SU-DHL-6 (cell line): ENCODE data around the gene B3GAT2.

Source experiments
- H2AFZ ChIP-seq: fragments of 200-600 bp; sonication (generic); 2 replicates; pipeline ENCODE4 v1.6.1; 2014; ENCODE audit warnings: low read depth, mild to moderate bottlenecking, moderate library complexity, mixed read lengths, antibody characterized with exemption, low read length; ENCODE audit not compliant: severe bottlenecking
- H3F3A ChIP-seq: fragments of 200-600 bp; shearing (Covaris generic); 2 replicates; pipeline ENCODE4 v1.6.0; 2016; ENCODE audit warnings: antibody characterized with exemption, mild to moderate bottlenecking; ENCODE audit not compliant: insufficient read depth
- H3K27ac ChIP-seq: fragments of 200-600 bp; sonication (generic); 2 replicates; pipeline ENCODE4 v1.5.1; 2016; ENCODE audit warnings: low read depth, mild to moderate bottlenecking, low read length, moderate library complexity, mixed read lengths
- H3K27me3 ChIP-seq: fragments of 200-600 bp; sonication (generic), shearing (Covaris generic); 2 replicates; pipeline ENCODE4 v1.6.0; 2014; ENCODE audit warnings: mild to moderate bottlenecking, low read length
- H3K36me3 ChIP-seq: fragments of 200-600 bp; sonication (generic); 2 replicates; pipeline ENCODE4 v1.6.1; 2014; ENCODE audit warnings: mild to moderate bottlenecking, low read length, mixed read lengths
- H3K4me2 ChIP-seq: fragments of 300-600, 200-600 bp; shearing (Covaris generic), sonication (generic); 2 replicates; pipeline ENCODE4 v1.6.0; 2014; ENCODE audit warnings: low read length, low read depth, mild to moderate bottlenecking; ENCODE audit not compliant: poor library complexity, severe bottlenecking
- H3K4me3 ChIP-seq: fragments of 200-600 bp; sonication (generic); 2 replicates; pipeline ENCODE4 v1.5.1; 2014; ENCODE audit warnings: antibody characterized with exemption, low read length, mild to moderate bottlenecking, mixed read lengths; ENCODE audit not compliant: insufficient read depth, poor library complexity, severe bottlenecking
- H3K79me2 ChIP-seq: fragments of 200-600 bp; sonication (generic); 2 replicates; pipeline ENCODE4 v1.6.1; 2014; ENCODE audit warnings: mild to moderate bottlenecking, low read length, moderate library complexity; ENCODE audit not compliant: insufficient read depth
- H3K9ac ChIP-seq: fragments of 200-600 bp; sonication (generic); 2 replicates; pipeline ENCODE4 v1.7.0; 2014; ENCODE audit warnings: mild to moderate bottlenecking, low read length
- H3K9me2 ChIP-seq: fragments of 200-600 bp; sonication (generic); replicated peaks from 2 replicates; pipeline ENCODE4 v1.6.1; 2014; ENCODE audit warnings: low read length; ENCODE audit not compliant: insufficient read depth
- H3K9me3 ChIP-seq: fragments of 200-600 bp; sonication (generic); 2 replicates; pipeline ENCODE4 v1.6.1; 2014; ENCODE audit warnings: low read length, mixed read lengths; ENCODE audit not compliant: insufficient read depth
- H4K20me1 ChIP-seq: fragments of 200-600 bp; sonication (generic); 2 replicates; pipeline ENCODE4 v1.6.1; 2014; ENCODE audit warnings: low read depth, mild to moderate bottlenecking, antibody characterized with exemption, low read length, moderate library complexity, mixed read lengths
- EZH2phosphoT487 ChIP-seq: fragments of 200-600 bp; sonication (generic), shearing (Covaris generic); conservative IDR thresholded peaks from 2 replicates; pipeline ENCODE4 v1.6.1; 2018; ENCODE audit warnings: mild to moderate bottlenecking, antibody characterized with exemption, low read length, moderate library complexity, mixed read lengths
- TF ChIP-seq, protein P1 (sequence below): fragments of 200-600 bp; sonication (generic); IDR thresholded peaks from one replicate; pipeline ENCODE4 v1.5.1; 2017; ENCODE audit warnings: antibody characterized with exemption, mild to moderate bottlenecking, low read length, moderate library complexity; ENCODE audit not compliant: insufficient read depth, poor library complexity, severe bottlenecking

The B3GAT2 gene

DNA sequence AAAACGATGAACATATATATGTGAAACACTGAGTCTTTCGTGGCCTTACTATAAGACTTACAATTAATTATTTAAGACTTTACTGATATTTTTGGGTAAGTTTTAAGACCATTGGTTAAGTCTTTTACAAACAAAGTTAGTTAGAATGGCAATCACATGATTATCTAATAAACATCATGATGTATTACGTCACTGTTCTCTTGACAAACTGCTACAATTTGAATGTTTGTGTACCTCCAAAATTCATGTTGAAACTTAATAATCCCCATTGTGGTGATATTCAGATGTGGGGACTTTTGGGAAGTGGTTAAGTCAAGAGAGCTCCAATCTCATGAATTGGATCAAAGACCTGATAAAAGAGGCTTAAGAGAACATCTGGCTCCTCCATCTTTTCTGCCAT, 25.9 kb upstream of the B3GAT2 start:
- no peaks in the 10 kb centered on the region for H4K20me1 ChIP-seq
- H3K9me3 ChIP-seq, result no peaks in the 10 kb centered on the region
- no peaks in the 10 kb centered on the region for H3K36me3 ChIP-seq
- no peak overlapping the region for H3K4me2 ChIP-seq
- no peaks in the 10 kb centered on the region for H3K27me3 ChIP-seq
- H3K27ac ChIP-seq, result no peak overlapping the region
- H3F3A ChIP-seq, result no peaks in the 10 kb centered on the region
- 0 out of 2 replicates have a peak, but pooled peaks cover 5% of the 10 kb centered on the region for H3K9me2 ChIP-seq
- TF ChIP-seq EZH2phosphoT487, result no peak
- TF ChIP-seq, protein P1, sequence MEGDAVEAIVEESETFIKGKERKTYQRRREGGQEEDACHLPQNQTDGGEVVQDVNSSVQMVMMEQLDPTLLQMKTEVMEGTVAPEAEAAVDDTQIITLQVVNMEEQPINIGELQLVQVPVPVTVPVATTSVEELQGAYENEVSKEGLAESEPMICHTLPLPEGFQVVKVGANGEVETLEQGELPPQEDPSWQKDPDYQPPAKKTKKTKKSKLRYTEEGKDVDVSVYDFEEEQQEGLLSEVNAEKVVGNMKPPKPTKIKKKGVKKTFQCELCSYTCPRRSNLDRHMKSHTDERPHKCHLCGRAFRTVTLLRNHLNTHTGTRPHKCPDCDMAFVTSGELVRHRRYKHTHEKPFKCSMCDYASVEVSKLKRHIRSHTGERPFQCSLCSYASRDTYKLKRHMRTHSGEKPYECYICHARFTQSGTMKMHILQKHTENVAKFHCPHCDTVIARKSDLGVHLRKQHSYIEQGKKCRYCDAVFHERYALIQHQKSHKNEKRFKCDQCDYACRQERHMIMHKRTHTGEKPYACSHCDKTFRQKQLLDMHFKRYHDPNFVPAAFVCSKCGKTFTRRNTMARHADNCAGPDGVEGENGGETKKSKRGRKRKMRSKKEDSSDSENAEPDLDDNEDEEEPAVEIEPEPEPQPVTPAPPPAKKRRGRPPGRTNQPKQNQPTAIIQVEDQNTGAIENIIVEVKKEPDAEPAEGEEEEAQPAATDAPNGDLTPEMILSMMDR, result no peak
- H3K79me2 ChIP-seq, result no peaks in the 10 kb centered on the region
- no peak overlapping the region for H3K9ac ChIP-seq
- no peak overlapping the region for H2AFZ ChIP-seq
- no peak overlapping the region for H3K4me3 ChIP-seq

DNA sequence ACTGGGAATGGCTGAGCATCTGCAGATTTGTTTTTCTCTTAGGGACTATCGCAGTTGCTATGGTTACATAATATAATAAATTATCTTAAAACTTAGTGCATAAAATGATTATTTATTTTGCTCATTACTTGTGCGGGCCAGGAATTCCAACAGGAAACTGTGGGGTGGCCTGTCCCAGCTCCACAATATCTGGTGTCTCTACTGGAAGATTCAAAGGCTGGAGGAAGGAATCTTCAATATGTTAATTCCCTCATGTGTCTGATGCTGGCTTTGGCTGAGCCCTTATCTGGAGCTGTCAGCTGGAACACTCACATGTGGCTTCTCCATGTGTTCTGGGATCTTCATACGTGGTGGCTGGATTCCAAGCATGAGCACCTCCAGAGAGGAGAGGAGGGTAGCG, 23.9 kb upstream of the B3GAT2 start:
- Histone ChIP-seq H3K4me3 (no peak overlapping the region), H3K36me3 (no peaks in the 10 kb centered on the region), H3K9me3 (no peaks in the 10 kb centered on the region), H3K79me2 (no peaks in the 10 kb centered on the region), H3K27ac (no peak overlapping the region), H3K4me2 (no peak overlapping the region), H4K20me1 (no peaks in the 10 kb centered on the region), H3K9ac (no peak overlapping the region), H3K27me3 (no peaks in the 10 kb centered on the region), H3K9me2 (0 out of 2 replicates have a peak, but pooled peaks cover 5% of the 10 kb centered on the region), H3F3A (no peaks in the 10 kb centered on the region), H2AFZ (no peak overlapping the region)
- TF ChIP-seq, protein P1, result no peak
- no peak for TF ChIP-seq EZH2phosphoT487

DNA sequence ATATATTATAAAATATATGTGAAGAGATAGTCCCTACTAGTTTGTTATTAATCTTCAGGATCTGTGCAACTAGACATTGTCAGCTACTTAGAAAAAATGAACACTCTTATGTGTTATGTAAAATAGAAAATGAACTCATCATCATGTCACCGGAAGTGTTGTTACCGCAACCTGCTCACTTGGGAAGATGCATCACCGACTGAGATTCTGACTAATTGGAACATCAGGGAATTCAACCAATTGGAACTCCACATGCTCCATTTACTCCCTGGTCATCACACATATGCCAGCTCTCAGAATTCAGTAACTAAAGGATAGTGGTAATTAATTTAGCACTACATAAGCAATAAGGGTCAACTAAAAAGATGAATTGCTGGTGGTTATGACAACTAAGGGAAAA, 16.7 kb upstream of the B3GAT2 start:
- Histone ChIP-seq H3K4me2 (no peak overlapping the region), H3K36me3 (no peaks in the 10 kb centered on the region), H3F3A (no peaks in the 10 kb centered on the region), H3K4me3 (no peak overlapping the region), H3K9me2 (no peaks in the 10 kb centered on the region), H2AFZ (no peak overlapping the region), H3K27ac (no peak overlapping the region), H3K9ac (no peak overlapping the region), H4K20me1 (no peaks in the 10 kb centered on the region), H3K9me3 (no peaks in the 10 kb centered on the region), H3K79me2 (no peaks in the 10 kb centered on the region), H3K27me3 (no peaks in the 10 kb centered on the region)
- no peak for TF ChIP-seq EZH2phosphoT487
- TF ChIP-seq, protein P1, result no peak

DNA sequence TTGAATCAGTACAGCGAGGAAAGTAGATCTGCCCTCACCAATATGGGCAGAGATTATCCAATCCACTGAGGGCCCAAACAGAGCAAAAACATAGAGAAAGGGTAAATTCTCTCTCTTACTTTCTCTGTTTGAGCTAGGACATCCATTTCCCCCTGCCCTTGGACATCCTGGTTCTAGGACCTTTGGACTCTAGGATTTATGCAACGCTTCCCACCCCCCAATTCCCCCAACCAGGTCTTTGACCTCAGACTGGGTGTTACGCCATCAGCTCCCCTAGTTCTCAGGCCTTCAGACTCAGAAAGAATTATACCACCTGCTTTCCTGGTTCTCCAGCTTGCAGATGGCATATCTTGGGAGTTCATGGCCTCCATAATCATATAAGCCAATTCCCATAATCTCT, 10.2 kb upstream of the B3GAT2 start:
- Histone ChIP-seq H3K9me2 (no peaks in the 10 kb centered on the region), H3F3A (no peaks in the 10 kb centered on the region), H3K9me3 (no peaks in the 10 kb centered on the region), H3K4me2 (no peak overlapping the region), H3K79me2 (no peaks in the 10 kb centered on the region), H2AFZ (no peak overlapping the region), H3K27me3 (no peaks in the 10 kb centered on the region), H3K4me3 (no peak overlapping the region), H3K9ac (no peak overlapping the region), H4K20me1 (no peaks in the 10 kb centered on the region), H3K36me3 (no peaks in the 10 kb centered on the region), H3K27ac (no peak overlapping the region)
- no peak for TF ChIP-seq EZH2phosphoT487
- TF ChIP-seq, protein P1, result no peak
